Measurements from ENCODE around the gene MRPS24. TPM values are rescaled to one million over a fixed set of nuclear protein-coding genes. Genes with fewer than 3 reads are reported as not detected.

Gene MRPS24
- total and polyA plus RNA-seq, 2 of the 13 experiments (the other 11 are each of a cell fraction or from before 2014, with no cell fraction given), result 135 to 162 TPM

DNA sequence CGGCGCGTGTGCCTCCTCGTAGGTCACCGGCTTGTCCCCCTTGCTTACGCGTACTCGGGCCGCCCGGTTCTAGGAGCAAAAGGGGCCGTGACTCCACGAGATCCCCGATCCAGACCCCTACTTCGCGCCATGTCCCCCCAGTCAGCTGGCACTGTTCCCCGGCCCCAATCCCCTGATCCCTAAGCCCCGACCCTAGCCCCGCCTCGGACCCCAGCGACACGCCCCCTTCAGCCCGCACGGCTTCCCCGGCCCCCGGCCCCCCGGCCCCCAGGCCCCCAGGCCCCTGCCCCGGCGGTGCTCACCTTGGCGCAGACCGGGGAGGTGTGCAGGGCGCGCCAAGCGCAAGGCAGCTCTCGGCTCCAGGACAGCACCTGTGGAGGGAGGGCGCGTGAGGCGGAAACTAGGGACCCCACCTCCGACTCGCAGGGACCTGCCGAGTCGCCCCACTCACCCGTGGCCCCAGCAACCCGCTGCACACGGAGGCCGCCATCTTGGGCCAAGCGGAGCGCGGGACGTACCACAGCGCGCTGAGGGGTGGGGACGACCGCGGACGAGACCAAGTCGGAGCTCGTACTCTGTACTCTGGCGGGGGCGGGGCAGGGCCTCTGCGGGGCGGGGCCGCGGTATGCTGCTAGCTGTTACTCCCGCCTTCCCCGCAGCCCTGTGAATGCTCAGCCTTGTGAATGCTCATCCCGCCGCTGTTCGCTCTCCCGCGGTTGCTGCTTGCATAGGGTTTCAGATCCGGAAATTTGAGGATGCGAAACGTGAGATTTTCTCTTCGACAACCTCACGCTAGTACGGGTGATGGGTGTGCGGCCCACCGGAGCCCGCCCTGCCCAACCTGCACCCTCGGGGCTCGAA is at the start of gene MRPS24 (continued):
- TF ChIP-seq ZBTB7B (CRISPR knock-in tag; IDR thresholded peaks at IDR 0.05), result peak; percentile 48
- no peak for TF ChIP-seq ZSCAN21 (CRISPR knock-in tag; IDR thresholded peaks at IDR 0.05; ENCODE audit: borderline replicate concordance)
- TF ChIP-seq ZNF746 (CRISPR knock-in tag; IDR thresholded peaks at IDR 0.05), result no peak
- peak; percentile 29 for TF ChIP-seq HDAC2 (CRISPR knock-in tag; IDR thresholded peaks at IDR 0.05)
- peak; percentile 89 to 95 for TF ChIP-seq POLR2A (IDR thresholded peaks at IDR 0.05; ENCODE audit: insufficient read depth in 1 of 2, low read depth in 2 of 2, low read length in 2 of 2)
- TF ChIP-seq, protein P1, sequence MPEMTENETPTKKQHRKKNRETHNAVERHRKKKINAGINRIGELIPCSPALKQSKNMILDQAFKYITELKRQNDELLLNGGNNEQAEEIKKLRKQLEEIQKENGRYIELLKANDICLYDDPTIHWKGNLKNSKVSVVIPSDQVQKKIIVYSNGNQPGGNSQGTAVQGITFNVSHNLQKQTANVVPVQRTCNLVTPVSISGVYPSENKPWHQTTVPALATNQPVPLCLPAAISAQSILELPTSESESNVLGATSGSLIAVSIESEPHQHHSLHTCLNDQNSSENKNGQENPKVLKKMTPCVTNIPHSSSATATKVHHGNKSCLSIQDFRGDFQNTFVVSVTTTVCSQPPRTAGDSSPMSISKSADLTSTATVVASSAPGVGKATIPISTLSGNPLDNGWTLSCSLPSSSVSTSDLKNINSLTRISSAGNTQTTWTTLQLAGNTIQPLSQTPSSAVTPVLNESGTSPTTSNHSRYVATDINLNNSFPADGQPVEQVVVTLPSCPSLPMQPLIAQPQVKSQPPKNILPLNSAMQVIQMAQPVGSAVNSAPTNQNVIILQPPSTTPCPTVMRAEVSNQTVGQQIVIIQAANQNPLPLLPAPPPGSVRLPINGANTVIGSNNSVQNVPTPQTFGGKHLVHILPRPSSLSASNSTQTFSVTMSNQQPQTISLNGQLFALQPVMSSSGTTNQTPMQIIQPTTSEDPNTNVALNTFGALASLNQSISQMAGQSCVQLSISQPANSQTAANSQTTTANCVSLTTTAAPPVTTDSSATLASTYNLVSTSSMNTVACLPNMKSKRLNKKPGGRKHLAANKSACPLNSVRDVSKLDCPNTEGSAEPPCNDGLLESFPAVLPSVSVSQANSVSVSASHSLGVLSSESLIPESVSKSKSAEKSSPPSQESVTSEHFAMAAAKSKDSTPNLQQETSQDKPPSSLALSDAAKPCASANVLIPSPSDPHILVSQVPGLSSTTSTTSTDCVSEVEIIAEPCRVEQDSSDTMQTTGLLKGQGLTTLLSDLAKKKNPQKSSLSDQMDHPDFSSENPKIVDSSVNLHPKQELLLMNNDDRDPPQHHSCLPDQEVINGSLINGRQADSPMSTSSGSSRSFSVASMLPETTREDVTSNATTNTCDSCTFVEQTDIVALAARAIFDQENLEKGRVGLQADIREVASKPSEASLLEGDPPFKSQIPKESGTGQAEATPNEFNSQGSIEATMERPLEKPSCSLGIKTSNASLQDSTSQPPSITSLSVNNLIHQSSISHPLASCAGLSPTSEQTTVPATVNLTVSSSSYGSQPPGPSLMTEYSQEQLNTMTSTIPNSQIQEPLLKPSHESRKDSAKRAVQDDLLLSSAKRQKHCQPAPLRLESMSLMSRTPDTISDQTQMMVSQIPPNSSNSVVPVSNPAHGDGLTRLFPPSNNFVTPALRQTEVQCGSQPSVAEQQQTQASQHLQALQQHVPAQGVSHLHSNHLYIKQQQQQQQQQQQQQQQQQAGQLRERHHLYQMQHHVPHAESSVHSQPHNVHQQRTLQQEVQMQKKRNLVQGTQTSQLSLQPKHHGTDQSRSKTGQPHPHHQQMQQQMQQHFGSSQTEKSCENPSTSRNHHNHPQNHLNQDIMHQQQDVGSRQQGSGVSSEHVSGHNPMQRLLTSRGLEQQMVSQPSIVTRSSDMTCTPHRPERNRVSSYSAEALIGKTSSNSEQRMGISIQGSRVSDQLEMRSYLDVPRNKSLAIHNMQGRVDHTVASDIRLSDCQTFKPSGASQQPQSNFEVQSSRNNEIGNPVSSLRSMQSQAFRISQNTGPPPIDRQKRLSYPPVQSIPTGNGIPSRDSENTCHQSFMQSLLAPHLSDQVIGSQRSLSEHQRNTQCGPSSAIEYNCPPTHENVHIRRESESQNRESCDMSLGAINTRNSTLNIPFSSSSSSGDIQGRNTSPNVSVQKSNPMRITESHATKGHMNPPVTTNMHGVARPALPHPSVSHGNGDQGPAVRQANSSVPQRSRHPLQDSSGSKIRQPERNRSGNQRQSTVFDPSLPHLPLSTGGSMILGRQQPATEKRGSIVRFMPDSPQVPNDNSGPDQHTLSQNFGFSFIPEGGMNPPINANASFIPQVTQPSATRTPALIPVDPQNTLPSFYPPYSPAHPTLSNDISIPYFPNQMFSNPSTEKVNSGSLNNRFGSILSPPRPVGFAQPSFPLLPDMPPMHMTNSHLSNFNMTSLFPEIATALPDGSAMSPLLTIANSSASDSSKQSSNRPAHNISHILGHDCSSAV (CRISPR knock-in tag; IDR thresholded peaks at IDR 0.05; ENCODE audit: borderline replicate concordance), result no peak
- TF ChIP-seq NFE2 (CRISPR knock-in tag; IDR thresholded peaks at IDR 0.05), result no peak
- TF ChIP-seq ZMYM4 (CRISPR knock-in tag; IDR thresholded peaks at IDR 0.05), result peak; percentile 69
- no peak for TF ChIP-seq KDM1A (CRISPR knock-in tag; IDR thresholded peaks at IDR 0.05)
- TF ChIP-seq EEA1 (CRISPR knock-in tag; IDR thresholded peaks at IDR 0.05; ENCODE audit: borderline replicate concordance), result peak; percentile 53; the same call in 1 of the 2 replicates
- TF ChIP-seq ZNF543 (CRISPR knock-in tag; IDR thresholded peaks at IDR 0.05), result no peak
- no peak for TF ChIP-seq JUN (CRISPR knock-in tag; IDR thresholded peaks at IDR 0.05)
- TF ChIP-seq, protein P2, sequence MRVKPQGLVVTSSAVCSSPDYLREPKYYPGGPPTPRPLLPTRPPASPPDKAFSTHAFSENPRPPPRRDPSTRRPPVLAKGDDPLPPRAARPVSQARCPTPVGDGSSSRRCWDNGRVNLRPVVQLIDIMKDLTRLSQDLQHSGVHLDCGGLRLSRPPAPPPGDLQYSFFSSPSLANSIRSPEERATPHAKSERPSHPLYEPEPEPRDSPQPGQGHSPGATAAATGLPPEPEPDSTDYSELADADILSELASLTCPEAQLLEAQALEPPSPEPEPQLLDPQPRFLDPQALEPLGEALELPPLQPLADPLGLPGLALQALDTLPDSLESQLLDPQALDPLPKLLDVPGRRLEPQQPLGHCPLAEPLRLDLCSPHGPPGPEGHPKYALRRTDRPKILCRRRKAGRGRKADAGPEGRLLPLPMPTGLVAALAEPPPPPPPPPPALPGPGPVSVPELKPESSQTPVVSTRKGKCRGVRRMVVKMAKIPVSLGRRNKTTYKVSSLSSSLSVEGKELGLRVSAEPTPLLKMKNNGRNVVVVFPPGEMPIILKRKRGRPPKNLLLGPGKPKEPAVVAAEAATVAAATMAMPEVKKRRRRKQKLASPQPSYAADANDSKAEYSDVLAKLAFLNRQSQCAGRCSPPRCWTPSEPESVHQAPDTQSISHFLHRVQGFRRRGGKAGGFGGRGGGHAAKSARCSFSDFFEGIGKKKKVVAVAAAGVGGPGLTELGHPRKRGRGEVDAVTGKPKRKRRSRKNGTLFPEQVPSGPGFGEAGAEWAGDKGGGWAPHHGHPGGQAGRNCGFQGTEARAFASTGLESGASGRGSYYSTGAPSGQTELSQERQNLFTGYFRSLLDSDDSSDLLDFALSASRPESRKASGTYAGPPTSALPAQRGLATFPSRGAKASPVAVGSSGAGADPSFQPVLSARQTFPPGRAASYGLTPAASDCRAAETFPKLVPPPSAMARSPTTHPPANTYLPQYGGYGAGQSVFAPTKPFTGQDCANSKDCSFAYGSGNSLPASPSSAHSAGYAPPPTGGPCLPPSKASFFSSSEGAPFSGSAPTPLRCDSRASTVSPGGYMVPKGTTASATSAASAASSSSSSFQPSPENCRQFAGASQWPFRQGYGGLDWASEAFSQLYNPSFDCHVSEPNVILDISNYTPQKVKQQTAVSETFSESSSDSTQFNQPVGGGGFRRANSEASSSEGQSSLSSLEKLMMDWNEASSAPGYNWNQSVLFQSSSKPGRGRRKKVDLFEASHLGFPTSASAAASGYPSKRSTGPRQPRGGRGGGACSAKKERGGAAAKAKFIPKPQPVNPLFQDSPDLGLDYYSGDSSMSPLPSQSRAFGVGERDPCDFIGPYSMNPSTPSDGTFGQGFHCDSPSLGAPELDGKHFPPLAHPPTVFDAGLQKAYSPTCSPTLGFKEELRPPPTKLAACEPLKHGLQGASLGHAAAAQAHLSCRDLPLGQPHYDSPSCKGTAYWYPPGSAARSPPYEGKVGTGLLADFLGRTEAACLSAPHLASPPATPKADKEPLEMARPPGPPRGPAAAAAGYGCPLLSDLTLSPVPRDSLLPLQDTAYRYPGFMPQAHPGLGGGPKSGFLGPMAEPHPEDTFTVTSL (CRISPR knock-in tag; IDR thresholded peaks at IDR 0.05; ENCODE audit: borderline replicate concordance), result 0 out of 2 replicates have a peak, but pooled peaks have one; percentile 29
- TF ChIP-seq KDM5B (CRISPR knock-in tag; IDR thresholded peaks at IDR 0.05; ENCODE audit: borderline replicate concordance), result peak; percentile 90; the same call in 1 of the 2 replicates
- 0 out of 2 replicates have a peak, but pooled peaks have one; percentile 28 for TF ChIP-seq ELF3 (CRISPR knock-in tag; IDR thresholded peaks at IDR 0.05)
- no peak for TF ChIP-seq MIER2 (CRISPR knock-in tag; IDR thresholded peaks at IDR 0.05)
- TF ChIP-seq ZNF891 (CRISPR knock-in tag; IDR thresholded peaks at IDR 0.05), result no peak

Measured in HepG2 (cell line).